HG03196 (cell line): Measurements from ENCODE around the gene NUP93.
"Not testable (repeated sequence)": the region's sequence is repeated elsewhere in the genome, so short reads cannot be mapped to it uniquely, and the experiment has no call there.

Source experiments
- ATAC-seq: cut with Tn5 transposase; IDR thresholded peaks from one replicate; pipeline ENCODE4 v1.9.1; 2021; ENCODE audit not compliant: unreplicated experiment

NUP93 gene

GRCh38 chr16:56774016-56774680 lies 44.2 kb downstream of the NUP93 start:
- ATAC-seq = no peak

- no peak for ATAC-seq
These were observed 45.2 kb downstream of the NUP93 start for GRCh38 chr16:56775162-56775561.

- ATAC-seq = no peak
These were observed 46.6 kb downstream of the NUP93 start for GRCh38 chr16:56776562-56776961.

GRCh38 chr16:56777001-56777400 lies 47.1 kb downstream of the NUP93 start:
- no peak for ATAC-seq

GRCh38 chr16:56777482-56777881 lies 47.6 kb downstream of the NUP93 start:
- ATAC-seq = no peak

GRCh38 chr16:56779906-56780305 lies 50.0 kb downstream of the NUP93 start:
- no peak for ATAC-seq

- ATAC-seq = no peak
These were observed 50.7 kb downstream of the NUP93 start for GRCh38 chr16:56780646-56781045.

GRCh38 chr16:56781528-56781961 lies 51.6 kb downstream of the NUP93 start:
- no peak for ATAC-seq

- ATAC-seq = no peak
These were observed 53.4 kb downstream of the NUP93 start for GRCh38 chr16:56783344-56783743.

- ATAC-seq = no peak
These were observed 55.4 kb downstream of the NUP93 start for GRCh38 chr16:56785317-56785716.

- no peak for ATAC-seq
These were observed 57.2 kb downstream of the NUP93 start for GRCh38 chr16:56787167-56787566.

- ATAC-seq = no peak
These were observed 58.5 kb downstream of the NUP93 start for GRCh38 chr16:56788435-56788834.

GRCh38 chr16:56789360-56789759 lies 59.4 kb downstream of the NUP93 start:
- ATAC-seq = no peak

- ATAC-seq = no peak
These were observed 63.0 kb downstream of the NUP93 start for GRCh38 chr16:56792967-56793366.

GRCh38 chr16:56793492-56793891 lies 63.6 kb downstream of the NUP93 start:
- ATAC-seq = no peak

- no peak for ATAC-seq
These were observed 65.1 kb downstream of the NUP93 start for GRCh38 chr16:56795011-56795410.

- not testable (repeated sequence) for ATAC-seq
These were observed 67.1 kb downstream of the NUP93 start for GRCh38 chr16:56797038-56797437.

- no peak for ATAC-seq
These were observed 67.9 kb downstream of the NUP93 start for GRCh38 chr16:56797861-56798260.

GRCh38 chr16:56798955-56799354 lies 69.0 kb downstream of the NUP93 start:
- no peak for ATAC-seq

- ATAC-seq = no peak
These were observed 70.4 kb downstream of the NUP93 start for GRCh38 chr16:56800355-56800754.

GRCh38 chr16:56801762-56802161 lies 71.8 kb downstream of the NUP93 start:
- ATAC-seq = no peak

GRCh38 chr16:56807011-56807675 lies 77.2 kb downstream of the NUP93 start:
- no peak for ATAC-seq

GRCh38 chr16:56807676-56808067 lies 77.7 kb downstream of the NUP93 start:
- not testable (repeated sequence) for ATAC-seq
